NCI-H146 (cell line): ENCODE results near the gene NDRG4.

Experiments used
- DNase-seq: peaks from one replicate; lab custom pipeline; 2025; lab: John Stamatoyannopoulos, UW

The NDRG4 gene

DNA sequence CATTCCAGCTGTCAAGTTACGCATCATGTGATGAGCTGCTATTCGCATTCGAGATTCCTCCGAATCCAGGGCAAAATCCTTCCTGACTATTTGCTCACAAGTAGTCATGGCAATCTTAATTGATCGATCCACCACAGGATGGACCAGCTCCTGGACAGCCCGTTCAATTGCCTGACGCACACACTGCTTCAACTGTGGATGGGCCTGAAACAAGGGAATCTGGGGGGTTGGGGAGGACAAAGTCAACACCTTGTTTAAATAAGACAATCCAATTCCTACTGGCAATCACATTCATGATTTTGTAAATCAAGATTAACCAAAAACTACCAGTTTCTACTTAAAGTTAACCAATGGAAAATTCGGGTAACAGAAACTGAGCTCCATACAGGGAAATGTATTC is 43.7 kb downstream of the NDRG4 start:
- DNase-seq = no peak

DNA sequence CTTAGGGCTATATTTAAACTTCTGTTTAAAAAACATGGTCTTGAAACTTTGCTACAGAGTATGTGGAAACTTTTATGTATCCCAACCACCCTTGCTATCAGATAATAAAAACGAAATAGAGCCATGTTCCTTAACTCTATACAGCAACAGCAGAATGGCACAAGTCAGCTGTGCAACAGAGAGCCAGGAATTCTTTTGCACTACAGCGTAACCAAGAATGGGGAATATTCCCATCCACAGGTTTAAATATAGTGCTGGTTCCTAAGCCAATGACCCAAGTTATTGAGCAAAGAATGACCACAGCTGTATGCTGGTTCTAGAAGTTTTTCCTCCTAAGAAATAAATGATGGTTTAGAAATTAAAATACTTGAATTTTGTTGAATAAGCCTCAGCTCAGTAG is 48.4 kb downstream of the NDRG4 start:
- DNase-seq = no peak

DNA sequence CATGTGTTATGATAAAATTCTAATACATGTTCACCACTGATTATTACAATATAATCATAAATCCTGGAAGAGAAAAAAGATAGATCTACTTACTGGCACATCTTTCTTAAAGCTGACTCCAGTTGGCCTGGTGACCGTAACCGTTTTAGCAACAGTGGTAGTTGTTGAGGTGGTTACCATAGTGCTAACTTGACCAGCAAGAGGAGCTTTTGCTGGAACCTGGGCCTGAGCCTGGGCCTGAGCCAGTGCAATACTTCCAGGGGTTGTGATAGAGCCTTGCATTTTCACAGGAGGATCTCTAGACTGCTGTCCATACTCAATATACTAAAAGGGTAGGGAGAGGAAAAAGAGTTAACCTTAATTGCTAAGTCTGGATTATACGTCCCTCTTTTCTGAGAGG is 51.6 kb downstream of the NDRG4 start:
- no peak for DNase-seq

DNA sequence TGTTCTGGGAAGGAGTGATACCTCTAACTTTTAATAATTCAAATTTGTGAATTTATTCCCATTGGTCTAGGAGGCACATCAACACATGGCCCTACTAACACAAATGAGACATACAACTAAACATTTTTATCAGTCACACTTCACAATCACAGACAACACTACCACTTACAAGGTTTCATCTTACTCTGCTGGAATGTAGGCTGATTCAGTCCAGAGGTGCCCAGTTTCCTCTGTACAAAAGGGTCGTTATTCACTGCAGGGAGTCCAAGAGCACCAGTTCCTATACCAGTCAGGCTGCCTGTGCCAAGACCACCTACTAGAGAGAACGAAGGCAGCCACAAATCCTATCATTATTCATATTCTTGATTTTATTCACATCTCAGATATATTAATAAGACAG is 56.7 kb downstream of the NDRG4 start:
- DNase-seq = no peak
